ENCODE measurements around the gene ALDH9A1. TPM values are rescaled to one million over a fixed set of nuclear protein-coding genes. Genes with fewer than 3 reads are reported as not detected.
"Not testable (repeated sequence)": the region's sequence is repeated elsewhere in the genome, so short reads cannot be mapped to it uniquely, and the experiment has no call there.

ALDH9A1 gene
- total RNA-seq, 2 experiments from 2014 or later = 43.4 to 45.3 TPM

DNA sequence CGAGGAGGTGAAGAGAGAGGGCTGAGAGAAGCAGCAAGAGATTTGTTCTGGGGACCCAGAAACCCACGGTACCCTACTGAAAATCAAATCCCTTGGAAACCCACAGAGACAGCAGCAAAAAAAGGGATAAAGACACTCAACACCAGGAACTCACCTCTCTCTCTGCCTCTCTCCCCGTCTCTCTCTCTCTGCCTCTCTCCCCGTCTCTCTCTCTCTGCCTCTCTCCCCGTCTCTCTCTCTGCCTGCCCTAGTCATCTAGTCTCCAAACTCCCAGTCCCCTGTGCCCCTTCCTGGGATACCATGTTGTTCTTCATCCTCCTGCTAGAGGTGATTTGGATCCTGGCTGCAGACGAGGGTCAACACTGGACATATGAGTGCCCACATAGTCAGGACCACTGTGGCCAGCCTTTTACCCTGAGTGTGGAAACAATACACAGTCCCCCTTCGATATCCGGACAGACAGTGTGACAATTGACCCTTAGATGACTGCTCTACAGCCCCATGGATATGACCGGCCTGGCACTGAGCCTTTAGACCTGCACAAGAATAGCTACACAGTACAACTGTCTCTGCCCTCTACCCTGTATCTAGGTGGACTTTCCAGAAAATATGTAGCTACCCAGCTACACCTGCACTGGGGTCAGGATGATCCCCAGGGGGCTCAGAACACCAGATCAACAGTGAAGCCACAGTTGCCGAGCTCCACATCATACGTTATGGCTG is 9.8 kb upstream of the ALDH9A1 start:
- POLR2A ChIA-PET = no interaction called here
- CTCF ChIA-PET = interaction anchor here (1.2 to 1.9 kb wide), 2 partner anchors 10 to 23 kb away, joined by 6 read pairs; partner anchors contain the start of gene ALDH9A1
- DNase-seq = no peak
- Mint-ChIP-seq H3K4me1 (no peaks in the 10 kb centered on the region), H3K36me3 (ENCODE audit: low read depth) (no peaks in the 10 kb centered on the region), H3K27ac (no peak overlapping the region), H3K4me3 (no peak overlapping the region), H3K9me3 (no peaks in the 10 kb centered on the region), H3K27me3 (peaks cover 36% of the 10 kb centered on the region)

- CTCF ChIA-PET = no interaction called here
- POLR2A ChIA-PET = no interaction called here
Measured at GRCh38 chr1:165703648-165704047, 5.3 kb upstream of the ALDH9A1 start.

GRCh38 chr1:165701922-165702321 is 3.6 kb upstream of the ALDH9A1 start:
- H3K4me3 Mint-ChIP-seq; H3K27me3 Mint-ChIP-seq; H3K36me3 Mint-ChIP-seq (ENCODE audit: low read depth); H3K27ac Mint-ChIP-seq; DNase-seq; CTCF ChIA-PET; H3K9me3 Mint-ChIP-seq: not testable (repeated sequence)
- H3K4me1 Mint-ChIP-seq = peaks cover 18% of the 10 kb centered on the region
- POLR2A ChIA-PET = interaction anchor here (0.6 kb wide), 1 partner anchor 11 kb away, joined by 3 read pairs; no protein-coding TSS in a partner anchor

More at GRCh38 chr1:165703648-165704047, 5.3 kb upstream of the ALDH9A1 start:
- H3K9me3 Mint-ChIP-seq = no peaks in the 10 kb centered on the region
- DNase-seq = no peak
- no peaks in the 10 kb centered on the region for H3K36me3 Mint-ChIP-seq (ENCODE audit: low read depth)
- no peak overlapping the region for H3K4me3 Mint-ChIP-seq
- peaks cover 8% of the 10 kb centered on the region for H3K4me1 Mint-ChIP-seq
- no peak overlapping the region for H3K27ac Mint-ChIP-seq
- peaks cover 14% of the 10 kb centered on the region for H3K27me3 Mint-ChIP-seq

DNA sequence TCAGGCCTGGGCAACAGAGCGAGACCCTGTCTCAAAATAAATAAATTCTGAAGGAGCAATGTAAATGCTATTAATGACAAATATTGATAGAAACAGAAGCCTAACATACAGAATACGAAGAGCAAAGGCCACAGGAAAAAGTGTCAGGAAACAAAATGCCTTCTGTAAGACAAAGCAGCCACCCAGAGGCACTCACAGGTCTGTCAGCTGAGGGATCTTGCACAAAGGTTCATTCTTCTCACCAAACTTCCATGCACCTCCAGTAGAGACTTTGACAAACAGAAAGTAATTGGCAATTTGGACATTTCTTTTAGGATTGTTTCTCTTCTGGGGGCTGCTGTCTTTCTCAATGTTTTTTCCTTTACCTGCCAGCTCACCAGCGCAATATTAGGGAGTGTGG is 1.2 kb upstream of the ALDH9A1 start:
- Mint-ChIP-seq H3K36me3 (ENCODE audit: low read depth) (peaks cover 16% of the 10 kb centered on the region), H3K27me3 (peaks cover 2% of the 10 kb centered on the region), H3K4me3 (peak overlapping the region; percentile 49), H3K4me1 (peaks cover 36% of the 10 kb centered on the region), H3K27ac (peak overlapping the region; percentile 46), H3K9me3 (no peaks in the 10 kb centered on the region)
- no peak for DNase-seq
- ChIA-PET CTCF (interaction anchor here (1.4 kb wide), 1 partner anchor 41 kb away, joined by 3 read pairs; no protein-coding TSS in a partner anchor), POLR2A (interaction anchor here (0.7 kb wide), 1 partner anchor 185 kb away, joined by 4 read pairs; no protein-coding TSS in a partner anchor)

DNA sequence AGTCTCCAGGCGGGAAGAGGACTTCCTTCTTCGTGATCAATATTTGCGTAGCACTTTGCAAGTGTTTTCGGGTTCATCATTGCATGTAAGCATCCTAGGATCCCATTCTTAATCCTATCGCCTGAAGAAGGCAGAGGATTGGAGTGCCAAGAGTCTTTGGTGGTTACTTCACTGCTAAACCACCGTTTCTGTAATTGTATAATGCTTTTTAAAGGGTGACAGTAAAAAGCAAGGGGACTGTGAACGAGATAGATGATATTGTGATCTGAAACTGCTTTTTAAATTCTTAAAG is 345 bp upstream of the ALDH9A1 start:
- ChIA-PET CTCF (interaction anchor here (1.1 to 2.2 kb wide), 3 partner anchors 11 to 42 kb away, joined by 3 to 8 read pairs (median 4); no protein-coding TSS in a partner anchor), POLR2A (no interaction called here)
- H3K4me3 Mint-ChIP-seq = peak overlapping the region; percentile 98
- no peaks in the 10 kb centered on the region for H3K9me3 Mint-ChIP-seq
- no peak for DNase-seq
- peak overlapping the region; percentile 98 for H3K27ac Mint-ChIP-seq
- H3K4me1 Mint-ChIP-seq = peaks cover 36% of the 10 kb centered on the region
- peaks cover 2% of the 10 kb centered on the region for H3K27me3 Mint-ChIP-seq
- H3K36me3 Mint-ChIP-seq (ENCODE audit: low read depth) = peaks cover 21% of the 10 kb centered on the region

GRCh38 chr1:165697491-165697880 is 876 bp downstream of the ALDH9A1 start:
- no peak for DNase-seq
- Mint-ChIP-seq H3K4me1 (peaks cover 36% of the 10 kb centered on the region), H3K9me3 (no peaks in the 10 kb centered on the region), H3K27ac (peak overlapping the region; percentile 98), H3K4me3 (peak overlapping the region; percentile 98), H3K27me3 (peaks cover 2% of the 10 kb centered on the region), H3K36me3 (ENCODE audit: low read depth) (peaks cover 28% of the 10 kb centered on the region)
- CTCF ChIA-PET = interaction anchor here (0.8 to 2.2 kb wide), 5 partner anchors 11 to 212 kb away, joined by 3 to 8 read pairs (median 4); no protein-coding TSS in a partner anchor
- POLR2A ChIA-PET = interaction anchor here (0.6 to 0.8 kb wide), 3 partner anchors 44 to 66 kb away, joined by 3 to 9 read pairs (median 3); no protein-coding TSS in a partner anchor

- peaks cover 36% of the 10 kb centered on the region for H3K36me3 Mint-ChIP-seq (ENCODE audit: low read depth)
- H3K27ac Mint-ChIP-seq = peak overlapping the region; percentile 76
- H3K4me1 Mint-ChIP-seq = peaks cover 44% of the 10 kb centered on the region
- no peaks in the 10 kb centered on the region for H3K27me3 Mint-ChIP-seq
- ChIA-PET POLR2A (interaction anchor here (0.6 to 0.7 kb wide), 2 partner anchors 43 to 67 kb away, joined by 3 read pairs; no protein-coding TSS in a partner anchor), CTCF (interaction anchor here (2.2 kb wide), 1 partner anchor 11 kb away, joined by 8 read pairs; no protein-coding TSS in a partner anchor)
- H3K9me3 Mint-ChIP-seq = no peaks in the 10 kb centered on the region
- DNase-seq = no peak
- H3K4me3 Mint-ChIP-seq = peak overlapping the region; percentile 98
Measured at GRCh38 chr1:165696625-165697100, 1.7 kb downstream of the ALDH9A1 start.

DNA sequence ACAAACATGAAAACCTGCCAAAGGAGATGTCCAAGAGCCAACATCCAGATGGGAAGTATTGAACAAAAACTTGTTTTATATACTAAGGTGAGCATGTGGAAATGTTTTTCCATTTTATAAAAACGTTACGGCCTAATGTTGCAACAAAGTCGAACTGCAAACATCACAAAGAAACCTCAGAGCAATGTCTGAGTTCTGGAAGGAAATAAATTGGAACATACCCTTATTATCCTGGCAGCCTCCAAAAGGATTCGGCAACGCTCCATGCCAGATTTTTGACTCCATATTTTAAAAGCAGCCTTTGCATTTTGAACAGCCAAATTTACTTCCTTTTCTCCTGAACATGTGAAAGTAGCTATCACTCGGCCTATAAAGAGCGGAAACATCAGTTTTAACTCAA is 3.3 kb downstream of the ALDH9A1 start:
- Mint-ChIP-seq H3K36me3 (ENCODE audit: low read depth) (peaks cover 50% of the 10 kb centered on the region), H3K27ac (no peak overlapping the region), H3K27me3 (no peaks in the 10 kb centered on the region), H3K4me1 (peaks cover 52% of the 10 kb centered on the region), H3K4me3 (no peak overlapping the region), H3K9me3 (no peaks in the 10 kb centered on the region)
- ChIA-PET POLR2A (interaction anchor here (0.7 kb wide), 1 partner anchor 70 kb away, joined by 3 read pairs; no protein-coding TSS in a partner anchor), CTCF (no interaction called here)
- no peak for DNase-seq

- POLR2A ChIA-PET = no interaction called here
- Mint-ChIP-seq H3K9me3 (peaks cover 8% of the 10 kb centered on the region), H3K36me3 (ENCODE audit: low read depth) (peaks cover 69% of the 10 kb centered on the region), H3K4me1 (peaks cover 45% of the 10 kb centered on the region), H3K4me3 (no peak overlapping the region), H3K27me3 (no peaks in the 10 kb centered on the region), H3K27ac (no peak overlapping the region)
- no peak for DNase-seq
- CTCF ChIA-PET = no interaction called here
Measured at GRCh38 chr1:165688046-165688445, 10.3 kb downstream of the ALDH9A1 start.

GRCh38 chr1:165686971-165687433 is 11.4 kb downstream of the ALDH9A1 start:
- CTCF ChIA-PET = interaction anchor here (2.3 kb wide), 1 partner anchor 11 kb away, joined by 8 read pairs; the partner anchor contains the start of gene ALDH9A1
- Mint-ChIP-seq H3K9me3 (peaks cover 8% of the 10 kb centered on the region), H3K27ac (peak overlapping the region; percentile 69), H3K27me3 (no peaks in the 10 kb centered on the region), H3K36me3 (ENCODE audit: low read depth) (peaks cover 73% of the 10 kb centered on the region), H3K4me3 (no peak overlapping the region), H3K4me1 (peaks cover 40% of the 10 kb centered on the region)
- no peak for DNase-seq
- POLR2A ChIA-PET = no interaction called here

- Mint-ChIP-seq H3K4me1 (peaks cover 34% of the 10 kb centered on the region), H3K27me3 (no peaks in the 10 kb centered on the region), H3K9me3 (peaks cover 8% of the 10 kb centered on the region), H3K4me3 (no peak overlapping the region), H3K27ac (peak overlapping the region; percentile 69), H3K36me3 (ENCODE audit: low read depth) (peaks cover 72% of the 10 kb centered on the region)
- DNase-seq = no peak
- ChIA-PET CTCF (interaction anchor here (2.3 kb wide), 1 partner anchor 11 kb away, joined by 8 read pairs; the partner anchor contains the start of gene ALDH9A1), POLR2A (no interaction called here)
Measured at GRCh38 chr1:165686121-165686970, 12.0 kb downstream of the ALDH9A1 start.

GRCh38 chr1:165683848-165684485 is 14.4 kb downstream of the ALDH9A1 start:
- CTCF ChIA-PET = interaction anchor here (0.7 to 1.3 kb wide), 2 partner anchors 37 to 53 kb away, joined by 3 read pairs; partner anchors contain the start of gene MGST3
- Mint-ChIP-seq H3K27ac (no peak overlapping the region), H3K36me3 (ENCODE audit: low read depth) (peaks cover 80% of the 10 kb centered on the region), H3K4me1 (peaks cover 36% of the 10 kb centered on the region), H3K4me3 (no peak overlapping the region), H3K27me3 (no peaks in the 10 kb centered on the region), H3K9me3 (peaks cover 10% of the 10 kb centered on the region)
- POLR2A ChIA-PET = no interaction called here
- no peak for DNase-seq

All from activated CD4-positive, alpha-beta T cell treated with anti-CD3 and anti-CD28 coated beads, Interleukin-2, amount 10 ng/mL, durations not matched to agents 7 days and 5 days (primary cell).